K562 (cell line): ENCODE measurements around the gene CHEK2. TPM values are rescaled to one million over a fixed set of nuclear protein-coding genes. Genes with fewer than 3 reads are reported as not detected.

Experiments
- ATAC-seq: fragments of 200-7000 bp; cut with Tn5 transposase; 3 replicates; pipeline ENCODE4 v1.9.1; 2020; ENCODE audit warnings: moderate library complexity
- BruUV-seq: library from RNA; stranded (reverse); fragments of 400-500 nt; replicated peaks from 2 replicates; lab custom pipeline; 2021; lab: Mats Ljungman, UMichigan
- CTCF ChIA-PET: fragments of 300-600 bp; formaldehyde crosslinking; extraction: SDS; loops from one replicate; lab custom pipeline; 2021; ENCODE audit warnings: low intra/inter-chr PET ratio; lab: Yijun Ruan, JAX
- POLR2A ChIA-PET: fragments of 300-600, 350-650 bp; sonication (Branson Sonifier 250); formaldehyde crosslinking; extraction: SDS; loops from one replicate; lab custom pipeline; 2021; ENCODE audit warnings: antibody characterized with exemption, inconsistent platforms; lab: Yijun Ruan, JAX
- DNase-seq, 4 experiments: peaks; one replicate each; pipeline versions ENCODE4 v3.0.0 to v3.0.0-alpha.2; 2011 to 2018; ENCODE audit warnings: low spot score in 3 of 4, mixed read lengths in 3 of 4; ENCODE audit errors: extremely low read depth in 1 of 4
- FAIRE-seq: peaks from 2 replicates; lab custom pipeline; 2011; peaks lifted over from hg19 to GRCh38; lab: Jason Lieb, UNC
- H2AFZ ChIP-seq: 2 replicates; pipeline ENCODE4 v1.6.0; 2011; ENCODE audit warnings: low read depth, low read length, control low read depth, inconsistent platforms
- H3K27ac ChIP-seq: fragments of 200-600 bp; 3 replicates; pipeline ENCODE4 v1.8.0; 2011; ENCODE audit warnings: low read depth, mild to moderate bottlenecking, control low read depth, inconsistent platforms, low read length, moderate library complexity, mixed read lengths; ENCODE audit errors: extremely low read depth
- H3K27me3 ChIP-seq, 2 experiments: fragments of 300-600 bp in 1 of 2; 2 replicates in 1 of 2; 3 replicates in 1 of 2; pipeline versions ENCODE4 v1.6.0 to v1.8.0; 2011; ENCODE audit warnings: inconsistent platforms in 2 of 2, low read length in 2 of 2, mild to moderate bottlenecking in 1 of 2, mixed read lengths in 1 of 2, moderate library complexity in 1 of 2; ENCODE audit not compliant: control insufficient read depth in 2 of 2, insufficient read depth in 2 of 2
- H3K36me3 ChIP-seq: fragments of 300-600 bp; 3 replicates; pipeline ENCODE4 v1.8.0; 2011; ENCODE audit warnings: mild to moderate bottlenecking, low read length, inconsistent platforms; ENCODE audit not compliant: control insufficient read depth, insufficient read depth
- H3K4me1 ChIP-seq, 2 experiments: fragments of 200-600 bp in 1 of 2; replicated peaks in 1 of 2; 2 replicates in 1 of 2; 3 replicates in 1 of 2; pipeline versions ENCODE4 v1.5.1 to v1.8.0; 2011; ENCODE audit warnings: inconsistent platforms in 2 of 2, low read length in 2 of 2, mild to moderate bottlenecking in 1 of 2, mixed read lengths in 1 of 2, moderate library complexity in 1 of 2; ENCODE audit not compliant: control insufficient read depth in 2 of 2, insufficient read depth in 2 of 2
- H3K4me2 ChIP-seq: 2 replicates; pipeline ENCODE4 v1.6.1; 2011; ENCODE audit warnings: low read length, control low read depth, inconsistent platforms, mixed read lengths; ENCODE audit not compliant: insufficient read depth
- H3K4me3 ChIP-seq: fragments of 200-600 bp; sonication (generic), shearing (Covaris generic); 2 replicates; pipeline ENCODE4 v1.5.1; 2016; ENCODE audit warnings: control low read depth, inconsistent platforms
- H3K79me2 ChIP-seq: fragments of 200-600 bp; 3 replicates; pipeline ENCODE4 v1.8.0; 2011; ENCODE audit warnings: low read length, inconsistent platforms; ENCODE audit not compliant: control insufficient read depth, insufficient read depth
- H3K9ac ChIP-seq, 2 experiments: 2 replicates each; pipeline versions ENCODE4 v1.6.0 to v1.6.1; 2011; ENCODE audit warnings: low read depth in 2 of 2, low read length in 2 of 2, control low read depth in 1 of 2, inconsistent platforms in 1 of 2, mild to moderate bottlenecking in 1 of 2, mixed read lengths in 1 of 2; ENCODE audit not compliant: insufficient read depth in 1 of 2
- H3K9me1 ChIP-seq: one replicate; pipeline ENCODE4 v1.6.0; 2011; ENCODE audit warnings: inconsistent platforms, mild to moderate bottlenecking, low read length, moderate library complexity; ENCODE audit not compliant: control insufficient read depth, insufficient read depth
- H3K9me3 ChIP-seq: replicated peaks from 2 replicates; pipeline ENCODE4 v1.5.1; 2011; ENCODE audit warnings: low read depth, low read length, inconsistent platforms; ENCODE audit not compliant: control insufficient read depth, insufficient read depth
- H4K20me1 ChIP-seq: replicated peaks from 2 replicates; pipeline ENCODE4 v1.6.1; 2011; ENCODE audit warnings: low read length, inconsistent platforms, mixed read lengths; ENCODE audit not compliant: control insufficient read depth, insufficient read depth
- ARNT ChIP-seq, 2 experiments: fragments of 450-650 bp; IDR thresholded peaks; 2 replicates each; pipeline ENCODE4 v1.6.1; 2016; ENCODE audit warnings: mild to moderate bottlenecking in 1 of 2
- BRCA1 ChIP-seq, 2 experiments: fragments of 450-650 bp in 1 of 2; sonication (generic) in 1 of 2; formaldehyde crosslinking in 1 of 2; IDR thresholded peaks; 2 replicates each; pipeline versions ENCODE4 v1.5.0 to v1.6.1; 2017 to 2020; ENCODE audit warnings: mild to moderate bottlenecking in 1 of 2, missing genetic modification reagents in 1 of 2
- C11orf30 ChIP-seq: fragments of 450-650 bp; IDR thresholded peaks from 2 replicates; pipeline ENCODE4 v1.6.1; 2016; ENCODE audit warnings: low read depth, mild to moderate bottlenecking
- MAFF ChIP-seq: IDR thresholded peaks from 2 replicates; pipeline ENCODE4 v1.6.1; 2012; ENCODE audit warnings: low read length, improper control_type of control experiment
- MAFG ChIP-seq: fragments of 450-650 bp; conservative IDR thresholded peaks from 2 replicates; pipeline ENCODE4 v1.6.1; 2016; ENCODE audit warnings: missing genetic modification characterization, missing compliant biosample characterization
- MAFK ChIP-seq: IDR thresholded peaks from 2 replicates; pipeline ENCODE4 v1.6.1; 2011; ENCODE audit warnings: low read length, improper control_type of control experiment
- MEF2A ChIP-seq: IDR thresholded peaks from 2 replicates; pipeline ENCODE4 v1.6.1; 2011; ENCODE audit warnings: low read depth, mild to moderate bottlenecking, low read length, moderate library complexity; ENCODE audit not compliant: control insufficient read depth
- ZNF75A ChIP-seq: fragments of 450-650 bp; formaldehyde crosslinking; IDR thresholded peaks from 2 replicates; pipeline ENCODE4 v1.4.0; 2020; ENCODE audit warnings: mild to moderate bottlenecking
- WGBS: fragments of 100-300 bp; shearing (Covaris generic); methylation state at CpG from one replicate; pipeline ENCODE4 v1.1.6; 2016; ENCODE audit warnings: low coverage, mixed read lengths; ENCODE audit not compliant: insufficient coverage; ENCODE audit errors: missing lambda C conversion rate; 5-methylcytosine and 5-hydroxymethylcytosine counted together
- in situ Hi-C: fragments of 300-500 bp; cut with MboI; formaldehyde crosslinking; loops from 4 replicates; pipeline ENCODE4 v1.15.0; 2018; ENCODE audit warnings: inconsistent platforms, mixed read lengths
- intact Hi-C: fragments of 100-400 bp; cut with micrococcal nuclease; formaldehyde crosslinking; loops from 2 replicates; pipeline ENCODE4 v1.14.2; 2022
- polyA plus RNA-seq, 8 experiments: library from polyadenylated mRNA; depleted of rRNA in 4 of 8; stranded (reverse) in 5 of 8; unstranded in 3 of 8; fragments of >200 nt; fragmentation: Nextera tagmentation in 2 of 8; fragmentation: Illumina TruSeq in 1 of 8; extraction: Ambion mirVana in 2 of 8; extraction: Trizol in 1 of 8; gene quantifications; 2 replicates each; pipeline versions ENCODE4 v1.2.1 to v1.2.3, GENCODE V29; 2011 to 2014; ENCODE audit warnings: inconsistent platforms in 1 of 8, missing spikeins in 1 of 8
- total RNA-seq, 7 experiments: library from RNA; depleted of rRNA in 6 of 7; stranded (reverse); fragments of >200 nt in 6 of 7; fragmentation: Illumina TruSeq in 2 of 7; extraction: Trizol in 2 of 7; gene quantifications; 2 replicates each; pipeline versions ENCODE4 v1.2.1 to v1.2.3, GENCODE V29; 2011 to 2021; ENCODE audit warnings: low replicate concordance in 1 of 7

CHEK2 gene
- total and polyA plus RNA-seq, 9 of the 15 experiments (the other 6 are each of a cell fraction or from before 2014, with no cell fraction given) = 28.7 to 102 (median 58.0) TPM

DNA sequence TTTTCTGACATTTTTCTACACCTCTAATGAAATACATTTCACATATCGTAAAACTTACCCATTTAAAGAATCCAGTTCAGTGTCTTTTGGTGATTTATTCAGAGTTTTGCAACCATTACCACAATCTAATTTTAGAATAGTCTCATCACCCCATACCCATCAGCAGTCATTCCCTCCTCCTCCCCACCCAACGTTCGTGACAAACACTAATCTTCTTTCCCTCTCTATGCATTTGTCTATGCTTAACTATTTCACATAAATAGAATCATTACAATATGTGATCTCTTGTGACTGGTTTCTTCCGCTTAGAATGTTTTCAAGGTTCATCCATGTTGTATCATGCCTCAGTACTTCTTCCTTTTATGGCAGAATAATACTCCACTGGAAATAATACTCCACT, 71.5 kb downstream of the CHEK2 start:
- Histone ChIP-seq H4K20me1 (no peaks in the 10 kb centered on the region), H3K27ac (no peak overlapping the region), H2AFZ (no peak overlapping the region), H3K4me3 (no peak overlapping the region), H3K79me2 (no peaks in the 10 kb centered on the region; the same call in 2 of the 3 replicates), H3K9me1 (no peaks in the 10 kb centered on the region), H3K9ac (no peak overlapping the region), H3K27me3 (no peaks in the 10 kb centered on the region), H3K4me2 (no peak overlapping the region), H3K4me1 (peaks cover 0 to 2% of the 10 kb centered on the region in 2 experiments; a peak in 1 of 5 replicates), H3K9me3 (no peaks in the 10 kb centered on the region), H3K36me3 (no peaks in the 10 kb centered on the region)
- BruUV-seq = no TSS peak
- DNase-seq (no peak), FAIRE-seq (no peak), ATAC-seq (no peak)
- intact Hi-C loops (loop anchor here (10.0 kb wide), 1 partner anchor 65 kb away; no protein-coding TSS in a partner anchor), in situ Hi-C loops (no loop called here)
- 95% methylated on average over 2 of the region's 4 CpGs for WGBS
- TF ChIP-seq ARNT (IDR thresholded peaks at IDR 0.05) (no peak), MEF2A (peak; percentile 42; the same call in 1 of the 2 replicates)
- ChIA-PET CTCF (no interaction called here), POLR2A (no interaction called here)

DNA sequence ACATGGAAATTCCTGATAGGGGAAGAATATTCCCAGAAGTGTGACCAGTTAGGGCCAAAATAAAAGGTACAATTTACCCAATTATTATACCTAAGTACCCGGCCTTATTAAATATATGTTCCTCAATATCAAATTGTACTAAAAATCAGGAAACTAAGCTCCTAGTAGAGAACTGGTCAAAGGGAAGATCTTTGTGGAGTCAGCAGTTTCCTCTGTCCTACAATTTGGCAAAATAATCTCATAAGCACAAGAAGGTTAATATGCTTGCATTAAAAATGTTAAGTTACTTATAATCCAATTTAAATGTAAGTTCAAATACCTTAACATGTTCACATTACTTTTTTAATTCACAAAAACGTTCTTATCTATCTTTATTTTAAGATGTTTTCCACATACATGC, 72.2 kb downstream of the CHEK2 start:
- H3K79me2 ChIP-seq = no peaks in the 10 kb centered on the region; the same call in 2 of the 3 replicates
- no peaks in the 10 kb centered on the region for H3K36me3 ChIP-seq
- H3K4me2 ChIP-seq = no peak overlapping the region
- no TSS peak for BruUV-seq
- H4K20me1 ChIP-seq = no peaks in the 10 kb centered on the region
- in situ Hi-C loops (no loop called here), intact Hi-C loops (no loop called here)
- no peak overlapping the region for H2AFZ ChIP-seq
- ChIA-PET POLR2A (no interaction called here), CTCF (no interaction called here)
- H3K27me3 ChIP-seq = no peaks in the 10 kb centered on the region
- H3K27ac ChIP-seq = no peak overlapping the region
- H3K9me3 ChIP-seq = no peaks in the 10 kb centered on the region
- ATAC-seq (no peak), FAIRE-seq (no peak), DNase-seq (no peak)
- 43% methylated on average over 2 of the region's 2 CpGs for WGBS
- no peak overlapping the region for H3K9ac ChIP-seq
- H3K4me1 ChIP-seq = peaks cover 0 to 1% of the 10 kb centered on the region in 2 experiments; a peak in 1 of 5 replicates
- H3K9me1 ChIP-seq = no peaks in the 10 kb centered on the region
- no peak overlapping the region for H3K4me3 ChIP-seq
- TF ChIP-seq BRCA1 (IDR thresholded peaks at IDR 0.05) (0 out of 2 replicates have a peak, but pooled peaks have one; percentile 71), BRCA1 (CRISPR knock-in tag; IDR thresholded peaks at IDR 0.05) (no peak), C11orf30 (peak; percentile 54; the same call in 1 of the 2 replicates), MAFG (tag) (peak; percentile 44; the same call in 1 of the 2 replicates), MAFF (peak; percentile 47), MAFK (peak; percentile 51; the same call in 1 of the 2 replicates), ZNF75A (CRISPR knock-in tag) (no peak)
